Suppressor macrophage treated with lipopolysaccharide for 1 hour (primary cell): ENCODE measurements around the gene COG8.
"Not testable (repeated sequence)": the region's sequence is repeated elsewhere in the genome, so short reads cannot be mapped to it uniquely, and the experiment has no call there.

Experiments
- DNase-seq, 3 donors: peaks; one replicate each; pipeline ENCODE4 v3.0.0-alpha.2; 2020 to 2022

The COG8 gene

GRCh38 chr16:69339289-69340094 is at the start of gene COG8, which contains the start of gene NIP7:
COG8 (minus strand) TSS chr16:69339564; CDS start chr16:69339552, 12 bp downstream.
NIP7 (plus strand) TSS chr16:69339772; CDS start chr16:69339830, 58 bp downstream.
- peak; percentile 97 to 99 (median 99) for DNase-seq

DNA sequence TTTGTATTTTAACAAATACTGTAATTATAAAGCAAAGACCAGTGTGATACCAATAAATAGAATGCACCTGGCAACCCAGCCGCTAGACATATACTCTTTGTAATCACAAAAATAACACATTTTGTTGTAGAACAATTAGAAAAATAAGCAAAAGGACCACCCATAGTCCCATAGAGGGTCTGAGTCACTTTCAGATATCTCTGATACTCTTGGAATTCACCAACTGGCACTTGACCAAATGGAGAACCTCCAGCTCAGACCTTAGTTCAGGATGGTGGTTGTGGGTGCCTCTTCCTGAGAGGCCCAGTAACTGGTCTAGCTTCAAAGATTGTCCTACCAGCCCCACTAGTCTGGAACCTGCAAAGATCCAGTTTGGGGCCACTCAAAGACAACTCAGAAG is 47.2 kb upstream of the COG8 start:
- DNase-seq = no peak

GRCh38 chr16:69384974-69385373 is 45.6 kb upstream of the COG8 start:
- no peak for DNase-seq

DNA sequence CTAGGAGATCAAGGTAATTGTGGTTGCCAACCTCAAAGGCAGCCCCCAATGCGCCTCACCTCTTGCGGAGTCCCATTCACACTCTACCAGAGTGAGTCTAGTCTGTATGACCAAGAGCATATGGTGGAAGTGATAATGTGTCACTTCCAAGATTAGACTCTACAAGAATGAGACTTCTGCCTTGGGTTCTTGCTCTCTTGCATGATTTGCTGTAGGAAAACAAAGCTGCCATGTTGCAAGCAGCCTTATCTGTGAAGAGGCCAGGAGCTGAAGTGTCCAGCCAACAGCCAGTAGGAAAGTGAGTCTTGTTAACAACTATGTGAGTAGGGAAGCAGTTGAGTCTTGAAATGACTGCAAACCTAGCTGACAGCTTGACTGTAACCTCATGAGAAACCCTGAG is 43.1 kb upstream of the COG8 start:
- no peak for DNase-seq

GRCh38 chr16:69381231-69381630 is 41.9 kb upstream of the COG8 start:
- DNase-seq = peak in 1 of 3 donors; percentile 37

GRCh38 chr16:69378760-69379159 is 39.4 kb upstream of the COG8 start:
- no peak for DNase-seq

DNA sequence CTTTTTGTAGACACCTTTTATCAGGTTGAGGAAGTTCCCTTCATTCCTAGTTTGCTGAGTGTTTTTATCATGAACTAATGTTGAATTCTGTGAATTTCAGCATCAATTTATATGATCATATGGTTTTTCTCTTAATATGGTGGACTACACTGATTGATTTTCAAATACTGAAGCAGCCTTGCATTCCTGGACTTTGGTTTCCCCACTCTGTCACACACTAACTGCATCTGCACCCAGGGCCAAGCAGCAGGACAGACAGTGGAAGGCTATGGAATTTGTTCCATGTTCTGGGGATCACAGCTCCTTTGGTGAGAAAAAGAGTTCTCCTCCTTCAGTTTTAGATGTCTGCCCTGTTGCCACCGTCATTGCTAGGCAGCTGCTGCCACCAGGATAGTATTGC is 38.7 kb upstream of the COG8 start:
- DNase-seq = no peak

DNA sequence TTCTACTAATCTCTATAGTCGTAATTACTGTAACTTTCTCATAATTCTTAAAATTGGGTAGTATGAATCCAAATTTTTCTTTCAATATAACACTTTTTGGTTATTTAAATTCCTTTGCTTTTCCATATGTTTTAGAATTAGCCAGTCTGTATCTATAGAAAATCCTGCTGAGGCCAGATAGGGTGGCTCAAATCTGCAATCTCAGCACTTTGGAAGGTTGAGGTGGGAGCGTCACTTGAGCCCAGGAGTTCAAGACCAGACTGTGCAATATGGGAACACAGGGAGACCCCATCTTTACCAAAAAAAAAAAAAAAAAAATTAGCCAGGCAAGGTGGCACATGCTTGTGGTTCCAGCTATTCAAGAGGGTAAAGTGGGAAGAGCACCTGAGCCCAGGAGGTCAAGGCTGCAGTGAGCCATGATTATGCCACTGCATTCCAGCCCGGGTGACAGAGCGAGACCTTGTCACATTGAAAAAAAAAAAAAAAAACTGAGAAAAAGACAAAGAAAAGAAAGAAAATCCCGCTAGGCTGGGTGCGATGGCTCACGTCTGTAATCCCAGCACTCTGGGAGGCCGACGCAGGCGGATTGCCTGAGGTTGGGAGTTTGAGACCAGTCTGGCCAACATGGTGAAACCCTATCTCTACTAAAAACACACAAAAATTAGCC is 37.2 kb upstream of the COG8 start:
- no peak for DNase-seq

- DNase-seq = no peak
Observed at GRCh38 chr16:69373019-69373418, 33.7 kb upstream of the COG8 start.

GRCh38 chr16:69371564-69371963 is 32.2 kb upstream of the COG8 start:
- no peak for DNase-seq

- no peak for DNase-seq
Observed at GRCh38 chr16:69368866-69369265, 29.5 kb upstream of the COG8 start.

GRCh38 chr16:69367980-69368379 is 28.6 kb upstream of the COG8 start:
- DNase-seq = no peak

- no peak for DNase-seq
Observed at GRCh38 chr16:69366431-69366830, 27.1 kb upstream of the COG8 start.

DNA sequence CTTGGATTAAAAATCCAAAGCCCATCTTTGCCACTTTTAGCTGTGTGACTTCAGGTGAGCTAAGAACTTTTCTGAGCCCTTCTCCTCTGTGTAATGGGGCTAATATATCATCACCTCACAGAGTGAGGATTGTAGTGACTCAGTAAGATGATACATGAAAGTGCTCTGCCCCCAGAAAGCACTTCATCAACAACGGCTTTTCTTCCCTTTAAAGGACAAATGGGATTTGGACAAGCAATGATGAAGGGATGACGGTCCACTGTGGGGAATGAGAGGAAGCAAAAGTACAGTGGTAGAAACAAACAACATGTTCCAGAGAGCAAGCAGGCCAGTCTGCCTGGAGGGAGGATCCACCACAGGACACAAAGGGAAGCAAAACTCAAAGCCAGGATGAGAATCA is 26.5 kb upstream of the COG8 start:
- DNase-seq = no peak

DNA sequence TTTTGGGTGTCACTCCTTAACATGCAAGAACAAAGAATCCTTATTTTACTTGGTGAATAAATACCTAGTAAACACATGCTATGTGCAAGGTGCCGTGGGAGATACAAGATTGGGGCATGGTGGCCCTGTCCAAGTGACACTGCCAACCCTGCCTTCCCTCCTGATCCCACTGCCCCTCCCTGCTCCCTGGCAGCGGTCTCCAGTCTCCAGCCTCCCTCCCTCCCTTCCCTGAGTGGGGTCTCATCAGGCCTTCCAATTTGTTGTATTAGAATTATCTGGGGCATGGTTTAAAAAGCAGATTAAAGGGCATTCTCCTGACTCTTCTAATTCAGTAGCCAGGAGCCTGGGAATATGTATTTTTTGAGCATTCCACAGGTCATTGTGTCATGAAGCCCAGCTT is 24.7 kb upstream of the COG8 start:
- DNase-seq = no peak

GRCh38 chr16:69363281-69363717 is 23.9 kb upstream of the COG8 start:
- no peak for DNase-seq

DNA sequence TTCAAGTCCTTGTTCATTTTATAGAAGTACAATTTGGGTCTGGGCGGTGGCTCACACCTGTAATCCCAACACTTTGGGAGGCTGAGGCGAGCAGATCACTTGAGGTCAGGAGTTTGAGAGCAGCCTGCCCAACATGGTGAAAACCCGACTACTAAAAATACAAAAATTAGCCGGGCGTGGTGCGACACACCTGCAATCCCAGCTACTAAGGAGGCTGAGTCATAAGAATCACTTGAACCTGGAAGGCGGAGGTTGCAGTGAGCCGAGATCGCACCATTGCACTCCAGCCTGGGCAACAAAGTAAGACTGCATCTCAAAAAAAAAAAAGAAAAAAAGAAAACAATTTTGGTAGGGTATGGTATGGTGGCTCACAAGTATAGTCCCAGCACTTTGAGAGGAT is 20.7 kb upstream of the COG8 start:
- not testable (repeated sequence) for DNase-seq

GRCh38 chr16:69351309-69352027 is 12.1 kb upstream of the COG8 start, which contains the start of gene TMED6:
TMED6 (minus strand) TSS chr16:69351786; CDS start chr16:69351753, 33 bp downstream.
- DNase-seq = no peak

- no peak for DNase-seq
Observed at GRCh38 chr16:69350536-69351133, 11.3 kb upstream of the COG8 start.

DNA sequence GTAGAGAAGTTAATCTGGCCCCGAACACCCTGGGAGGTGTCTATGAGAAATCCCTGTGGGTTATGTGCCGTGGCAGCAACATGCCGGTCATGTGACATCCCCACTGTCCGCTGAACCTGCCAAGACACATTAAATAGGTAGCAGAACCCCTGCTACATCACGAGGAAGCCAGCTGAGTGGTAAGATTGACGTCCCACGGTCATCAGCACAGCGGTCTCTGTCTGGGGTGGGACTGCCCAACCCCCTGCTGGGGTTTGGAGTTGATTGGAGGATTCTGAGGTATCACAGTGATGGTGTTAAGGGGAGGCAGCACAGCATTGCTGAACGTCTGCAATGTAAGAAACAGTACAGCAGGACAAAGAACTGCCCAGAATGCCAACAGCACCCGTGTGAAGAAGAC is 10.2 kb upstream of the COG8 start:
- no peak for DNase-seq

DNA sequence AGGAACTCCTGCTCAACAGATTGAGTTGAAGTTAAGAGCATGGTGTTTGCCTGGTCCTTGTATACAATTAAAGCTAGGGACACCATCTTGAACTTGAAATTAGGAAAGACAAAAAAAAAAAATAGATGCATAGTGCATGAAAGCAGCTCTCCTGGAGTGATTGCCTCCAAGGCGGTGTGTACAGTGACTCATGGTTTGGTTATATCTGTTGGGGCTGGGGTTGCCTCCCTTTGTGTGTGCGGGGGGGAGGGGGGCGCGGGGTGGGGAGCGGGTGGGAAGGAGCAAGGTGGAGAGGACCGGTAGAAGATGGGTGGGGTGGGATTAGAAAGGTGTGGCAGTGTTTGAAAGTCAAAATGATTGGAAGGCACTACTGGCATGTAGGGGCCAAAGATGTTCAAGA is 8.9 kb upstream of the COG8 start:
- DNase-seq = no peak

- peak in 1 of 3 donors; percentile 18 for DNase-seq
Observed at GRCh38 chr16:69346683-69347082, 7.3 kb upstream of the COG8 start.

GRCh38 chr16:69345923-69346322 is 6.6 kb upstream of the COG8 start:
- peak; percentile 44 to 80 (median 77) for DNase-seq
